NCI-H1930 (cell line): ENCODE results near the gene HLA-DRB1.
"Not testable (repeated sequence)": the region's sequence is repeated elsewhere in the genome, so short reads cannot be mapped to it uniquely, and the experiment has no call there.

ENCODE experiments used
- DNase-seq, 2 experiments: peaks; one replicate each; lab custom pipeline; 2025; lab: John Stamatoyannopoulos, UW

Gene HLA-DRB1

DNA sequence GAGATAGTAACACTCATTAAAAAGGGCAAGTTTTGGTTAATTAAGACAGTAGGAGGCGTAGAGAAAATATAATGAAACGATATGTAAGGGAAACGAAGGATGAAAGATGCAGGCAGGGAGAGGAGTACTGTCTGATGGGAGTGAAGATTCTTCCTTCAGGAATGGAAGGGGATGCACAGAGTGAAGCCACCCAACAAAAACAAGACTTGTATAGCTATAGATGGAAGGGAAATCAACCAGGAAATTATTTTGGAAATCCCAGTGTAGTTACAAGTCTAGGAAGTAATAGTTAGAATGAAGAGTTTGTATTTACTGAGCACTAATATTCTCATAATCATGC is 19.7 kb upstream of the HLA-DRB1 start:
- no peak for DNase-seq

DNA sequence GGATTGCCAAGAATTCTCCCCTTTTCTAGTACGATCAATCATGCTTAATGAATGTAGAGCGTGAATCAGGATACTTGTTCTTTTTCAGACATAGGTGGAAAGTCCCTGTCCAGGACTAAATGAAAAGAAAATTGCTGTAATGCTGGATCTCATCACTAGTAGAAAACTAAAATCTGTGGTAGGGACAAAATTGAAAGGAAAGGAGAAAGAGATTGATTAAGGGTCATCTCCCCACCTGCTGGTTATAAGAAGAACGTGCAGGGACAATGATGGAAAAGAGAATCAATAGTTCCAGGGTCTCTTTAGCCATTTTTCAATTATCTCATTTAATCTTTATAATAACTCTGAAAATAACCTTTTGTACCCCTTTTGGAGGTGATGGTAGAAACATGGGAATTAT is 18.7 kb upstream of the HLA-DRB1 start:
- no peak for DNase-seq

DNA sequence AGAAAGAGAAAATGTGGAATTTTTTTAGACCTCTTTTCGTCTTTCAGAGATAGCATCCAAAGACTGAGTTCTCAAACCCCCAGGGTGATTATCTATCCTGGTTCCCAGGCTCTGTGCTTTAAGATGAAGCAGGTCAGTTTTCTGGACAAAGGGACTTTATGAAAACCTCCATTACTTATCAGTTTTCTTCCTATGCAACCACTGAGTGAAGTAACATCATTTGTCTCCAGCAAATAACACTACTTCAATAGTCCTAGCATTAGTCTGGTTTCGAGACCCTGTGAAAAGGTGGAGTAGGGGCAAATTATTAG is 18.3 kb upstream of the HLA-DRB1 start:
- no peak for DNase-seq

DNA sequence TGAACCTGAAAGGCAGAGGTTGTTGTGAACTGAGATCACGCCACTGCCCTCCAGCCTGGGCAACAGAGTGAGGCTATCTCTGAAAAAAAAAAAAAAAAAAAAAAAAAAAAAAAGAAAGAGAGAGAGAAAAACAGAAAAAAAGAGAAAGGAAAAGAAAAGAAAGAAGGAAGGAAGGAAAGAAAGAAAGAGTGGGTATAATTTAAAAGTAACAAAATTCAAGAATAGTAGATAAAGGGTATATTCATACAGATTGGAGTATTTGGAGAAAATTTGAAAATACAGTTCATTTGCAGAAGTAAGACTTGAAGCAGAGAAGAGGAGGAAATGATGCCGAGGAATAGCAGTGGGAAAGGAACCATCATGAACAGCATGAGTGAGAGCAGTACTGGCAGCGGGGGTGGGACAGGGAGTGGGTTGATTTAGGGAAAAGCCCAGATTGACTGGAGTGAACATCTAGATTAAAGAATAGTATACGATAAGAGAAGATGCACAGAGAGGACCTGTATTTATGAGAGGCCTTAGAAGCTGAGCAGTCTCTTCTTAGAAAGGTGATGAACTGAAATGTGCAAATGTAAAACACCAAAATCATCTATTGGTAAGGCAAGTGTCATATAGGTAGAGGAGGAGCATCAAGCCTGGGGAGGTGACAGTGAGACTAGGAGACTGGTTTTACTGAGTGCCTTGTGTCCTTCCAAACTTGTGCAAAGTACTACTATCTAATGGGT is 17.8 kb upstream of the HLA-DRB1 start:
- DNase-seq = no peak

DNA sequence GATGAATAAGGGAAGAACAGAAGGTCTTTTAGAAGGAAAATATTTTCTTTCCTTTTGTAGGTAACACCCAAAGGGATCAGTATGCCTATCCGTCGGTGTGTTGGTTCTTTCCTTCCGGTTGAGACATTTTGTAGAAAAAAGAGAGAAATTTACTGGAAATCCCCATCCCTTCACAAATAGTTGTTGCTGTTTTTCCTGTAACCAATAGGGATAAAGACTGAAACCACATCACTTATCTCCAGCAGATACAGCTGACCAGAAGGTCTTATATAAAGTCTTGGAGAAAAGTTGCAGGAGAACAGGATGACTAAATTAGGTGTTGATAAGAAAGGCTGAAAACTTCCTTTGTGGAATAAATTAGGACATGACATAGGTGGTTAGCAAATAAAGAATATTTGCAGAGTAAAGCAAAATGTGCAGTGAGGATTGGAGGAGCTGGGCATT is 14.8 kb upstream of the HLA-DRB1 start:
- no peak for DNase-seq

DNA sequence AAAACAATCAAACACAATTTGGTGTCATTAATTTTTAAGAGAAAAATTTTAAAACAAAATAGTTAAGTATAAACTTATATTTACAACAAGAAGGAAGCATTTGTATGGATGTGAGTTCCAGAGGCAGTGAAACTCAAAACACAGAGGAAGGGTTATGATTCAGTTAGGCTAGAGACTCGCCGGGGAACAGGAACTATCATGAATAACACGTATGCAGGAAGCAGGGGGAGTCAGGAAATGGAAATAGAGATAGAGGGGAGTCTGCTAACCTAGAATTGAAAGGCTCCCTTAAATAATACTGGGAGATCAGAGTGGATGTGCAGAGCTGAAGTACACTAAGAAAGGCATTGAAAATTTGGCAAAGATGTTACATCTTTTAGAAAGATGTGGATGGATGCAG is 14.2 kb upstream of the HLA-DRB1 start:
- no peak for DNase-seq

DNA sequence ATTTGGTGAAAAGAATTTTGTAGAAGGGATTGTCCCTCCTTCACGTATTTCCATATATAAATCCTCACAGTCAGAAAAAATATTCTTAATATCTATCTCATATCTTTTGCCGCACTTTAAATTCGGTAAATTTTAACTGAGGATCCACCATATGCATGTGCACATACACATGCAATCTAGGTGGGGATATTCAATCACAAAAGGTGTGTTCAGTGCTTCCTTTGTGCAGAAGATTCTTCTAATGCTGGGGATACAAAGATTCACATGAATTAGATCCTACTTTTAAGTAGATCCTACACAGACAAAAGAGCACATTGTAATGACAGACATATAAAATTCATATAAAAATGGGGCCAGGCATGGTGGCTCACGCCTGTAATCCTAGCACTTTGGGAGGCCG is 13.6 kb upstream of the HLA-DRB1 start:
- DNase-seq = no peak

DNA sequence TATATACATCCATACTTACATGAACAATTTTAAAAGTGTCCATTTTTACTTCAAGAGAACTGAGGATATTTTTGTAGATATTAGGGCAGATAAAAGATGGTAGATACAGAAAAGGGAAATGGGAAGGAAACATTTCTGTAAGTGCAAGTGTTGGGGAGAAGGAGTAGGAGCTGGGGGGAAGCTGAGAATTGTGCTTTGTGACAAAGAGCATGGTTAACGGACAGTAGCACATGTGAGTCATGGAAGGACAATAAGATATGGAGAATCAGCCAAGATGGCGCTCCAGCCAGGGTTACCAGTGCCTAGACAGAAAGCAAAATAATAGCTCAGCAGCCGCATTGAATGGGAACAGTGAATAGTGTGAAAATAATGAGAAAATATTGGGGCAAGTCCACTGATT is 12.7 kb upstream of the HLA-DRB1 start:
- no peak for DNase-seq

DNA sequence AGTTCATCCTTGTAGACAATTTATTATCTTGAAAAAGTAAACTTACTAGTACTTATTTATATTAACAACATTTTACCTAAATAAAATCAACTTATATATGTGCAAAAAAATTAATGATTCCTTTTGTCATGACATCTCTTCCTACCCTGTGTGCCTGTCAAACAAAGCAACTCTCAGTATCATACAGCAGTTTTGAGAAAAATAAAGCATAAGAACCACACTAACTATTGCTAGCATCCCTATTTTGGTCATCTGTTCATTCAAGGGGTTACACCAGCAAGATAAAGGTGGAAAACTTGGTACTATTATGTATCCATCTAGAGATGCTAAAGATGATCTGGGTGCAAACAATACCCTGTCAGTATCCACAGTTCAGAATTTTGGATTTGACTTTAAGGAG is 7.4 kb upstream of the HLA-DRB1 start:
- no peak for DNase-seq

DNA sequence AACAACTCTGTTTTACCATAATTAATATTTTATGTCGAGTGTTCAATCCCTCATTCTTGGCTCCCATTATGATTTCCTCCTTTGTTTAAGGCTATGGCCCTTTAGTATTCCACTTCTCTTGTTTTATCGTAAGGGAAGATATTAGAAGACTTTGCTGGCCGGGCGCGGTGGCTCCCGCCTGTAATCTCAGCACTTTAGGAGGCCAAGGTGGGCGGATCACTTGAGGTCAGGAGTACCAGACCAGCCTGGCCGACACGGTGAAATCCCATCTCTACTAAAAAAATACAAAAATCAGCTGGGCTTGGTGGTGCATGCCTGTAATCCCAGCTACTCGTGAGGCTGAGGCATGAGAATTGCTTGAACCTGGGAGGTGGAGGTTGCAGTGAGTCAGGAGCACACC is 1.1 kb upstream of the HLA-DRB1 start:
- not testable (repeated sequence) for DNase-seq

DNA sequence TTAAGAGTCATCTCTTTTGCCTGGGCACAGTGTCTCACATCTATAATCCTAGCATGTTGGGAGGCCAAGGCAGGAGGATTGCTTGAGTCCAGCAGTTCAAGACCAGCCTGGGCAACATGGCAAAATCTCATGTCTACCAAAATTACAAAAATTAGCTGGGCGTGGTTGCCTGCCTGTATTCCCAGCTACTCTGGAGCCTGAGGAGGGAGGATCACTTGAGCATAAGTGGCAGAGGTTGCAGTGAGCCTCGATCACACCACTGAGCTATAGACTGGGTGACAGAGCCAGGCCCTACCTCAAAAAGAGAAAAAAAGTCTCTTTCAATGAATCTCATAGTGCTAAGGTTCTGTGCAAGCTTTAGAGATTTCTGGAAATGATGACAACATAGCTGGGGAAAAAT is 1.5 kb downstream of the HLA-DRB1 start:
- DNase-seq = no peak

DNA sequence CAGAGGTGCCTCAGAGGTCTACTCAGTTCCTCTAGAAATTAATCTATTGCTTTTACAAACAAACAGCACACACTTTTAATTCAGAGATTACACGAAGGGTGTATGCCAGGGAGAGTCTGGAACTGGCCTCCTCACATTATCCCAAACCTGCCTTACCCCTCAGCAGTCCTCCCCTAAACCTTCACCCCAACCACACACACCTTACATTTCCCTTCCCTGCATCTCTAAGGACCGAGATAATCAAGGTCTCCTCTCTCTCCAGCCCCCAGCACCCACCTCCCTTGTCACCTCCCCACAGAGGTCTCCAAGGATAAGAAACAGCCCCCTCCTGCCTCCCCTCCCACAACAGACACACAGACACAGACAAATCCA is 6.1 kb downstream of the HLA-DRB1 start:
- no peak for DNase-seq

DNA sequence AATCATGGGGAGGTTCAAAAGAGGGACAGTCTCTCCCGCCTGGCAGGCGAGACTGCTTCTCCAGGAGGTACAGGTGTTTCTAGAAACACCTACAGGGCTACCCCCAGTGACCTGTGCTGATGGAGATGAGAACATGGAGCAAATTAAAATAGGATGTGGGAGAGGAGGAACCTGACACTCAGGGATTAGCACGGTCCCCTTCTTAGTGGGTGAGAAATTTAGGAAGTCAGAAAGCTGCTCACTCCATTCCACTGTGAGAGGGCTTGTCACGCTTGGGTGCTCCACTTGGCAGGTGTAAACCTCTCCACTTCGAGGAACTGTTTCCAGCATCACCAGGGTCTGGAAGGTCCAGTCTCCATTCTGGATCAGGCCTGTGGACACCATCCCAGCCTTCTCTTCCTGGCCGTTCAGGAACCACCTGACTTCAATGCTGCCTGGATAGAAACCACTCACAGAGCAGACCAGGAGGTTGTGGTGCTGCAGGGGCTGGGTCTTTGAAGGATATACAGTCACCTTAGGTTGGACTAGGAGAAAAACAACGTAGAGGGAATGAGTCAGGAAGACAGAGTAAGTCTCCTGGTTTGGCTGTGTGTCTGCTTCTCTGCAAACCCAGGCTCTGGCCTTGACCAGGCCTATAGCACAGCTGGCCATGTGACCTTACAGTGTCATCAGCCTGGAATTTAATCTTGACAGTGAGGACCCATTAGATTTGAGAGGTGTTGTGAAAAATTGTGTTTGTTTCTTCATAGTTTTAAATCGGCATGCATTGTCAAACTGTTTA is 8.1 kb downstream of the HLA-DRB1 start:
- no peak for DNase-seq

DNA sequence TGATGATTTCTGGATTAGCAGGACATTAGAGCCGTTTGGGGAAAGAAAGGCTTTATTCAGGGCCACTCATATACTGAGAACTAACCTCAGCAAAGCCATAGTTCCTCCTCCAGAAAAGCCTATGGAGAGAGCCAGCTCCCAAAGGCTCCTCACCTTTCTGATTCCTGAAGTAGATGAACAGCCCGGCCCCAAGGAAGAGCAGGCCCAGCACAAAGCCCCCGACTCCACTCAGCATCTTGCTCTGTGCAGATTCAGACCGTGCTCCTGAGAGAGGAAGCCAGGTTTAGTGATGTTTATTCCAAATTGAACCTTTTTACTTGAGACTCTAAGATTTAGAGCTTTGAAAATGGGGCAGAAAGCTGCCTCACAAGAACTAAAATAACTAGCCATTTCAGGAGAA is 9.1 kb downstream of the HLA-DRB1 start:
- no peak for DNase-seq

DNA sequence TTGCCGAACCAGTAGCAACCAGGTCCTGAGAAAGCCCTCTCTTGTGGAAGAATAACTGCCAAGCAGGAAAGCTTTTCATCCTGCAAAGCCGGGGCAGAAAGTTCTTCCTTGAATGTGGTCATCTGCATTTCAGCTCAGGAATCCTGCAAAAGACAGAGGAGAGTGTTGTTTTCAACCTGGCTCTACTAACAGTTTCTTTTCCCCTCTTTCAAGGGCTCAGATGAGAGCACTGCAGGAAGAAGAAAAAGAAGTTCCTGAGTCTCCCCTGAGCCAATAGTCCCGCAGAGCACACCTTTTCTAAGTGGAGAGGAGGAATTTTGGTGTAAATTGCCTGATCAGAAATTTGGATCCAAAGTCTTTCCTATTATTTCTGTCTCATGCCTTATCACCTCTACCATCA is 10.7 kb downstream of the HLA-DRB1 start:
- no peak for DNase-seq

DNA sequence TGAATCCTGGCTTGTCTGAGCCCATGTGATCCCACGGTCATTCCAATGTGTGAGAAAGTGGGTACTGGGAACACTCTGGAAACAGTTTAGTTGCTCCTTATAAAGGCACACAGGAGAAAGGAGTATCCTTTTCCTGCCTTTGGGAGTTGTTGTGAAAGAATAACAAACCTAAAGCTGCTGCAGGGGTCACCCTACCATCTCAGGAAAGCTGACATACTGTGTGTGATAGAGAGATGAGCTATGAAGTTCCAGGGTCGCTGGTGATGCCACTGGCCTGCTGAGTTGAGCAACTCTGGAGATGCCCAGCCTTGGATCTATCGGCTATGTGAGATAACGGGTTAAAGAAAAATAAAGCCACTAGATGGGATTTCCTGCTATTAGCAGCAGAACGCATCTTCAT is 12.2 kb downstream of the HLA-DRB1 start:
- DNase-seq = not testable (repeated sequence)

DNA sequence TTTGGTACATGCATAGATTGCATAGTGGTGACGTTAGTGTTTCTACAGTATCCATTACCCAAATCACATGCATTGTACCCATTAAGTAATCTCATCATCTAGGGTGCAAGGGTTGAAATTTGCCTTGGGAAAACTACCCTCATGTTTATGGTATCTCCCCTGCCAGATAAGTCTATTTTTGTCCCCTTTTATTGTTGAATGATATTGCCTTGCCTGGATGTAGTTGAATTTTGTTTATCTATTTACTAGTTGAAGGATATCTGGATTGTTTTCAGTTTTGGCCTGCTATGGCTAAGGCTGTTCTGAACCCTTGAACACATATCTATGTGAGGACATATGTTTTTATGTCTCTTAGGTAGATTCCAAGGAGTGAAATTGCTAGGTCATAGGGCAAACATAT is 13.4 kb downstream of the HLA-DRB1 start:
- no peak for DNase-seq

DNA sequence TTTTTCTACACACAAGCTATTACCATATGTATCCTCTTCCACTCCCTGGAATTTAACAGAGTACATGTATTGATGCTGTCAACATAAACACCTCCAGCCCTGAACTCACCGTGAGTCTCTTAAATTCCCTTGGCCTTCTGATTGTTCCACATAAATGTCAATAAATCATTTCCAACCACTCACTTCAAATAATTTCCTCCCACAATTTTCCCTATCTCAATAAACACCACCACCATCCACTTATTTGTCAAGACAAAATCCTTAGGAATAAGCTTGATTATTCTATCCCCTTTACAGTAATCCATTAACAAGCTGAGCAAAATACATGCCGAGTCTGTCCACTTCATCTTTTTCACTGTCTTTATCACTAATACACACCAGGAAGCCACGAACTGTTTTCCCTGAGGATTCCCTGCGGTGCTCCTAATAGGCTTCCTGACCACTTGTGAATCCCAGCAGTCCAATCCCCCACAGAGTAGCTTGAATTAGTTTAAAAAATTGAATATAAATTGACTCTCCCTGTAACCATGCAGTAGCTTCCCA is 19.2 kb downstream of the HLA-DRB1 start:
- DNase-seq = no peak

DNA sequence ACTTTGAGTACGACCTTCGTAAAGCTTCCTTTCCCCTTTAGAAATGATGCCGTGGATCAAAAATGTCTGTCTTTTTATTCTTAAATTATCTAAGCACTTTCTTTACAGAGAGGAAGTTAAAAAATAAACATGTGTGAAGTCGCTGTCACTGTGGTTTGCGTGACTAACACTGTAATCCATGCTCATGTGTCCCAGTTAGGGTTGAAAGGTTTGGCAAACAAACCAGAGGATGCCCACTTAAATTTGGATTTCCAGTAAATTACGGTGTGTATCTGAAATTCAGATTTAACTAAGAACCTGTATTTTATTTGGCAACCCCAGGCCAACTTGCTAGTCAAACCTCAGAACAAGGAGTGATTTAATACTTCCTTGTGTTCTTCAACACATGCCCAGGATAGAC is 21.1 kb downstream of the HLA-DRB1 start:
- DNase-seq = no peak

DNA sequence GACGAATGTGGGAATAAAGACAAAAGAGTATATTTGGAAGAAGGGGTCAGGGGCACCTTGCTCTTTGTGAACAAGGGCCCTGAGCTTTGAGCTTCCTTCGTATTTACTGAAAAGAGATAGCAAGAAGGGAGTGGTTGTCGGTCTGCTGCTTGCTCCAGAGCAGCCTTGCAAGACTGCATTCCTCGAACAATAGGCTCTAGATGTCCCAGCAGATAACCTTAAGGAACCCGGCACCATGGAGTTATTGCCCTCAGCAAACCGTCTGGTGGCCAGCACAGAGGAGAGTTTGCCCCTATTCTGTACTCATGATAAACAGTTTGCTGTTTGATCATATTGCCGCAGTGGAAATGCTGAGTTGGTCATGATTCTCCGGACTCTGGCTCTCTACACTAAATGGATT is 22.7 kb downstream of the HLA-DRB1 start:
- no peak for DNase-seq

DNA sequence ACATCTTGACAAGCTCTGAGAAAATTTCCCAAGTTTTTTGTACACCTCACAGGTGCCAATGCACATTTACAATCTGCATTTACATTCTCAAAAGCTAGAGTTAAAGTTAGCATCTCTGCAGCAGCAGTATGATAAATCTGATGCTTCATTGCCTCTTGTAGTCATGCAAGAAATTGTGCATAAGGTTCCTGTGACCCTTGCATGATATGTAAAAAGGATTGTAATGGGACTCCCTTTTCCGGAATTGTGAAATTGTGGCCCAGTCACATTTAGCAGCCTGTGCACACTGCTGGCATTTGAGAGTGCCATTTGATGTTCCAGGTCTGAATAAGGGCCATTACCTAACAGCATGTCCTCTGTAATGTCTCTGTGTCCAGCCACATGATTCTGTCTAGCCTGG is 24.1 kb downstream of the HLA-DRB1 start:
- no peak for DNase-seq

DNA sequence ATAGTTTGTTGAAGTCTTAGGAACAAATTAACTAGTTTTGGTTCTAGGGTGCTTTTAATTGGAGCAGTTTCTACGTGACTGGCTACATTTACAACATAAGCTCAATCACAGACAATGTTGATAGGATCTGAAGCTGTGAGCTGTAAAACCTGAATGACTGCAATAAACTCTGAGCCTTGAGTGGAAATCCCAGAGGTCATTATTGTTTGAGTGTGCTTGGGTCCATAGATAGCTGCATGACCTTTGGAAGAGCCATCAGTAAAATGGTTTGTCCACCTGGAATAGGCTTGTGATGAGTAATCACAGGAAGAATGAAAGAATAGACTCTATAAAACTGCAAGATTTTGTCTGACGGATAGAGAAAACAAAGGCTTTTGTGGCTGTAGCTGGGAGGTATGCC is 26.7 kb downstream of the HLA-DRB1 start:
- no peak for DNase-seq

DNA sequence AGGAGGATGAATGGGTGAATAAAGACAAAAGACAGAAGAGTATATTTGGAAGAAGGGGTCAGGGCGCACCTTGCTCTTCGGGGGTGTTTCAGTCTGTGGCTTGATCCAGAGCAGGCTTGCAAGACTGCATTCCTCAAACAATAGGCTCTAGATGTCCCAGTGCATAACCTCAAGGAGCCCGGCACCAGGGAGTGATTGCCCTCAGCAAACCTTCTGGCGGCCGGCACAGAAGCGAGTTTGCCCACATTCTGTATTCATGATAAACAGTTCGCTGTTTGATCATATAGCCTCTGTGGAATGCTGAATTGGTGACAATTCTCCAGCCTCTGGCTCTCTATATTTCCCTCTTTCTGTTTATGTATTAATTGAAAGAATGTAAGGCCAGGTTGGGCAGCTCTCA is 29.9 kb downstream of the HLA-DRB1 start:
- DNase-seq = no peak
